ENCODE data around the gene KAZN. TPM values are rescaled to one million over a fixed set of nuclear protein-coding genes. Genes with fewer than 3 reads are reported as not detected.

The KAZN gene
- total and polyA plus RNA-seq, 2 donors (not counting 1 experiment from before 2014, with no cell fraction given): 3.4 to 5.0 TPM

- TF ChIP-seq EZH2 (IDR thresholded peaks at IDR 0.05; ENCODE audit: low read length, missing control alignments): no peak
- TF ChIP-seq CTCF (conservative IDR thresholded peaks at IDR 0.05 in 1 of 2, IDR thresholded peaks at IDR 0.05 in 1 of 2; ENCODE audit: low read depth in 1 of 2, low read length in 2 of 2): no peak
- peaks cover 5% of the 10 kb centered on the region for H3K36me3 ChIP-seq (ENCODE audit: control insufficient read depth, insufficient read depth, low read length)
- no peak overlapping the region for H3K27ac ChIP-seq (ENCODE audit: insufficient read depth, low read length)
- no peaks in the 10 kb centered on the region for H3K27me3 ChIP-seq (ENCODE audit: control insufficient read depth, insufficient read depth, low read length)
- no peak overlapping the region for H3K4me3 ChIP-seq (replicated peaks in 1 of 4; ENCODE audit: control extremely low read depth in 1 of 4, insufficient read depth in 1 of 4, low read depth in 3 of 4, low read length in 4 of 4)
- no peaks in the 10 kb centered on the region for H4K20me1 ChIP-seq (ENCODE audit: control insufficient read depth, extremely low read depth, insufficient read depth, low read length)
- peaks cover 4% of the 10 kb centered on the region for H3K79me2 ChIP-seq (ENCODE audit: control insufficient read depth, insufficient read depth, low read length)
- H2AFZ ChIP-seq (ENCODE audit: low read length): no peak overlapping the region
- H3K4me2 ChIP-seq (ENCODE audit: extremely low read depth, insufficient read depth, low read length): no peak overlapping the region
- DNase-seq (ENCODE audit: low read depth in 2 of 2): no peak
- no peak overlapping the region for H3K9ac ChIP-seq (ENCODE audit: insufficient read depth, low read length)
- H3K4me1 ChIP-seq (ENCODE audit: control insufficient read depth, extremely low read depth, insufficient read depth, low read length): no peaks in the 10 kb centered on the region
- no peaks in the 10 kb centered on the region for H3K9me3 ChIP-seq (ENCODE audit: control insufficient read depth, insufficient read depth, low read depth, low read length)
Measured at GRCh38 chr1:14958249-14959058, 360.0 kb downstream of the KAZN start.

DNA sequence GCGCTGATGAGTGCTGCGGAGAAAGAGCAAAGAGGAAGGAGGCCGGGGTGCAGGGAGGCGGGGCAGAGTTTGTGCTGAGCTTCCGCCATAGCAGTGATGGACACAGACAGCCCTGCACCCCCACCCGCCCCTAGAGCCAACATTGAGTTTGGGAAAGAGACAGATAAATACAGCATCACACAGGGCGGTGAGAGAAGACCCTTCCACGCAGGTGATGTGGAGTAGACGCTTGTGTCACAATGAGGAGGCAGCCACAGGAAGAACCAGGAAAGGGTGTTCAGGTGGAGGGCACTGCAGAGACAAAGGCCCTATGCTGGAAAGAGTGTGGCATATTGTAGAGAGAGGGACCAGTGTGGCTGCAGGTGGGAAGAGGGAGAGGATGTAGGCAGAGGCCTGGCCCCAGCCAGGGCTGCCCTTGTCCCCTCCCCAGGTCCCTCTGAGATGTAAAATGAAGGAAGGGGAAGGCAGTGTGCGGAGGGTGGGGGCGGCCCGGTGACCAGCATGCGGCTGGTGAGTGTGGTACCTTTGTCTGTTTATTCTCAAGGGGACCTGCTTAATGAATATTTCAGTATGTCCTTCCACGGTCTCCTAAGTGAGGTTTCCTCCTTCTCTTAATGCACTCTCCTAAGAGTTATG, 360.7 kb downstream of the KAZN start:
- Histone ChIP-seq H3K9ac (ENCODE audit: insufficient read depth, low read length) (no peak overlapping the region), H3K9me3 (ENCODE audit: control insufficient read depth, insufficient read depth, low read depth, low read length) (no peaks in the 10 kb centered on the region), H2AFZ (ENCODE audit: low read length) (no peak overlapping the region), H4K20me1 (ENCODE audit: control insufficient read depth, extremely low read depth, insufficient read depth, low read length) (no peaks in the 10 kb centered on the region), H3K4me2 (ENCODE audit: extremely low read depth, insufficient read depth, low read length) (no peak overlapping the region), H3K27me3 (ENCODE audit: control insufficient read depth, insufficient read depth, low read length) (no peaks in the 10 kb centered on the region), H3K27ac (ENCODE audit: insufficient read depth, low read length) (no peak overlapping the region), H3K36me3 (ENCODE audit: control insufficient read depth, insufficient read depth, low read length) (peaks cover 5% of the 10 kb centered on the region), H3K79me2 (ENCODE audit: control insufficient read depth, insufficient read depth, low read length) (peaks cover 4% of the 10 kb centered on the region), H3K4me1 (ENCODE audit: control insufficient read depth, extremely low read depth, insufficient read depth, low read length) (no peaks in the 10 kb centered on the region), H3K4me3 (replicated peaks in 1 of 4; ENCODE audit: control extremely low read depth in 1 of 4, insufficient read depth in 1 of 4, low read depth in 3 of 4, low read length in 4 of 4) (no peak overlapping the region)
- no peak for DNase-seq (ENCODE audit: low read depth in 2 of 2)
- TF ChIP-seq EZH2 (IDR thresholded peaks at IDR 0.05; ENCODE audit: low read length, missing control alignments) (no peak), CTCF (conservative IDR thresholded peaks at IDR 0.05 in 1 of 2, IDR thresholded peaks at IDR 0.05 in 1 of 2; ENCODE audit: low read depth in 1 of 2, low read length in 2 of 2) (no peak)

- H4K20me1 ChIP-seq (ENCODE audit: control insufficient read depth, extremely low read depth, insufficient read depth, low read length): no peaks in the 10 kb centered on the region
- H3K4me3 ChIP-seq (replicated peaks in 1 of 4; ENCODE audit: control extremely low read depth in 1 of 4, insufficient read depth in 1 of 4, low read depth in 3 of 4, low read length in 4 of 4): no peak overlapping the region
- no peak overlapping the region for H3K4me2 ChIP-seq (ENCODE audit: extremely low read depth, insufficient read depth, low read length)
- no peaks in the 10 kb centered on the region for H3K27me3 ChIP-seq (ENCODE audit: control insufficient read depth, insufficient read depth, low read length)
- DNase-seq (ENCODE audit: low read depth in 2 of 2): no peak
- peaks cover 3% of the 10 kb centered on the region for H3K4me1 ChIP-seq (ENCODE audit: control insufficient read depth, extremely low read depth, insufficient read depth, low read length)
- H3K27ac ChIP-seq (ENCODE audit: insufficient read depth, low read length): no peak overlapping the region
- H3K9me3 ChIP-seq (ENCODE audit: control insufficient read depth, insufficient read depth, low read depth, low read length): no peaks in the 10 kb centered on the region
- TF ChIP-seq CTCF (conservative IDR thresholded peaks at IDR 0.05 in 1 of 2, IDR thresholded peaks at IDR 0.05 in 1 of 2; ENCODE audit: low read depth in 1 of 2, low read length in 2 of 2): no peak
- no peak for TF ChIP-seq EZH2 (IDR thresholded peaks at IDR 0.05; ENCODE audit: low read length, missing control alignments)
- H3K36me3 ChIP-seq (ENCODE audit: control insufficient read depth, insufficient read depth, low read length): peaks cover 3% of the 10 kb centered on the region
- H2AFZ ChIP-seq (ENCODE audit: low read length): no peak overlapping the region
- peaks cover 2% of the 10 kb centered on the region for H3K79me2 ChIP-seq (ENCODE audit: control insufficient read depth, insufficient read depth, low read length)
- H3K9ac ChIP-seq (ENCODE audit: insufficient read depth, low read length): no peak overlapping the region
Measured at GRCh38 chr1:14961661-14962267, 363.3 kb downstream of the KAZN start.

Measured in fibroblast of lung (primary cell).